NOMO-1 treated with dmso at 0.1 percent for 144 hours (cell line): Measurements from ENCODE around the gene JMJD8.
A peak's percentile ranks its signal among the peaks of the same experiment; 100 is the strongest.

ENCODE experiments used
- DNase-seq: peaks from one replicate; lab custom pipeline; 2025; ENCODE audit not compliant: unreplicated experiment; lab: John Stamatoyannopoulos, UW

JMJD8 gene, protein sequence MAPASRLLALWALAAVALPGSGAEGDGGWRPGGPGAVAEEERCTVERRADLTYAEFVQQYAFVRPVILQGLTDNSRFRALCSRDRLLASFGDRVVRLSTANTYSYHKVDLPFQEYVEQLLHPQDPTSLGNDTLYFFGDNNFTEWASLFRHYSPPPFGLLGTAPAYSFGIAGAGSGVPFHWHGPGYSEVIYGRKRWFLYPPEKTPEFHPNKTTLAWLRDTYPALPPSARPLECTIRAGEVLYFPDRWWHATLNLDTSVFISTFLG

DNA sequence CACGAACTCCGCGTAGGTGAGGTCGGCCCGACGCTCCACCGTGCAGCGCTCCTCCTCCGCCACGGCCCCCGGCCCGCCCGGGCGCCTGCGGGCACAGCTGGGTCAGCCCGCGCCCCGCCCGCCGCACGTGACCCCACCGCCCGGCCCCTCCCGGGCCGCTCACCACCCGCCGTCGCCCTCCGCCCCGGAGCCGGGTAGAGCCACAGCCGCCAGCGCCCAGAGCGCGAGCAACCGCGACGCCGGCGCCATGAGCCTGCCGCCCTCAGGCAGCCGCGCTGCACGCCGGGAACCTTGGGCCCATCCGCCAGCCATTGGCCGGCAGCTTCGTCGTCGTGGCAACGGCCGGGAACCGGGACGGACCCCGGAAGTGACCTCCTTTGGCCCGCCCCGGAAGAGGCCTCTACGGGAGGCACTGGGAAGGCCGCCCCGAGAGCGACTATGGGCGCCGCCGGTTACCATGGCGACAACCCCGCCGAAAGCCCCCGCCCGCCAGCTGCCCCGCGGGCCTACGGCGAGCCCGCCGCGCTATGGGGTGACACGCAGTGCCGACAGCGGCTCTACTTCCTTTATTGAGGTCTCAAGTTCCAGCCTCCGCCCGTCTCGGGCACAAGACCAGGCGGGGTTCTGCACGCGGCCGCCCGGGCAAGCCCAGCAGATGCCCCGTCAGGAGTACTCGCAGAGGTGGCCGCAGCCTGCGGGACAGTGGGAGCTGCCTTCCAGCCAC lies at the start of gene JMJD8:
JMJD8 (minus strand) TSS at position 264 of the 724 bp plus-strand sequence; CDS start at position 249, 15 bp downstream.
- DNase-seq = peak; percentile 91

DNA sequence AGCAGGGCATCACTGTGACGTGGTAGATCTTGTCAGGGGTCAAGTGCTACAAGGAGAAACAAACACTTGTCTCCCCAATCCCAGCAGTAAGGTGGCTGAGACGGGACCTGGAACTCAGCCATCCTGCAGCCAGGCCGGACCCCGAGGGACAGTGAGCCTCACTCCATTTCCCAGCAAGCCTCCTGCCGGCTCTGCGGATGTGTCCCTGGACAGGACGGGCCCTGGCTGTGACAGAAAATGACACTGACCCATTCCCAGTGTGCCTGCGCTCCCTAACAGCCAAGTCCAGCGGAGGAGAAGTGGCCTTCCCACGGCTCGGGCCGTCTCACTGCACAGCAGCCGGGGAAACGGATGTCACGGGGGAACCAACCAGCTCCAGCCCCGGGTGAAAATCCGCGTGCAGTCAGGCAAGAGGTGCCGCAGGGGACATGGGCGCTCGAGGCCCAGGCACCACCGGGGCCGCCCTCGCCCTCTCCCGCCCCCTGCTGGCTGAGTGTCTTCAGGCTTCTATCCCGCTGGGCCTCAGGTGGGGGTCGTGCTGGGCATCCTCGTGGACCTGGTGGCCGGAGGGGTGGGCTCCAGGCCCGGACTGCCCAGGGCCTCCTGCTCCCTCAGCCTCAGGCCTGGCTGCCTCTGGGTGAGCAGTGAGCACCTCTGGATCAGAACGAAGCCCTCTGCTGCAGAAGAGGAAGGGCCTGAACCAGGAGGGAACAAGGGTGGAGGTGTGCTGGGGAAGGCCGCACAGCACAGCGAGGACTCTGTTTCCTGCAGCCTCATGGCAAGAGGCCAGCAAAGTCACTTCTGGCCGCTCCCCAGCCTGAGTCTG lies 49.5 kb upstream of the JMJD8 start:
- DNase-seq = no peak

DNA sequence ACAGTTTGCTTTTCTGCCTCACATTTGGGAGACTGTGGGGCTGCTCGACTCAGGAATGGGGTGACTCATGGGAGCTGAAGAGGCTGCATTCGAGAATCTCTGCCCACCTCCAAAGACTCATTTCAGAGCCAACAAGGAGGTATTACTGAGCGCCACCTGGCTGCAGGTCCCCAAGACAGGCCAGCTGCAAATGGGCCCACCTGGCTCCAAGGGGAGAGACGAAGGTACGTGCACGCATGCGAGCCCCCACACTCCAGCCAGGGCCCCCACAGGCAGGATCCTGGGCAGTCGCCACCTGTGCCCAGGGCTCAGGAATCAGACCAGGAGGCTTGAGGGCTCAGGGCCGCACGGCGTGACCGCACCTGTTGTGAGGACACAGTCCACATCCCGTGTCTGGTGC lies 48.8 kb upstream of the JMJD8 start:
- no peak for DNase-seq

DNA sequence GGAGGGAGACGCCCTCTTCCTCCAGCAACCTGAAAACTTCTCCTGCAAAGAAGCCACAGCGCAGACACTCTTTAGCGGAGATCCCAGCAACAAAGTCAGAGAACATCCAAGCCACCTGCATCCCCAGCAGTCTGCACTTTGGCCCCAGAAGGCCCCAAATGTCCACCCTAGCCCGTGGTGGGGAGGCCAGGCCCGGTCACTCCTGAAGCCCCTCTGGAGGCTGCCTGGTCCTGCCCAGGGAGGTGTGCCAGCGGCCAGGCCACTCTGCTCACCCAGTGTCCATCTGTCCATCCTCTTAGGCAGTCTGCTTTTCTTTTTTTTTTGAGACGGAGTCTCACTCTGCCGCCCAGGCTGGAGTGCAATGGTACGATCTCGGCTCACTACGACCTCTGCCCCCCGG lies 48.2 kb upstream of the JMJD8 start:
- DNase-seq = no peak

DNA sequence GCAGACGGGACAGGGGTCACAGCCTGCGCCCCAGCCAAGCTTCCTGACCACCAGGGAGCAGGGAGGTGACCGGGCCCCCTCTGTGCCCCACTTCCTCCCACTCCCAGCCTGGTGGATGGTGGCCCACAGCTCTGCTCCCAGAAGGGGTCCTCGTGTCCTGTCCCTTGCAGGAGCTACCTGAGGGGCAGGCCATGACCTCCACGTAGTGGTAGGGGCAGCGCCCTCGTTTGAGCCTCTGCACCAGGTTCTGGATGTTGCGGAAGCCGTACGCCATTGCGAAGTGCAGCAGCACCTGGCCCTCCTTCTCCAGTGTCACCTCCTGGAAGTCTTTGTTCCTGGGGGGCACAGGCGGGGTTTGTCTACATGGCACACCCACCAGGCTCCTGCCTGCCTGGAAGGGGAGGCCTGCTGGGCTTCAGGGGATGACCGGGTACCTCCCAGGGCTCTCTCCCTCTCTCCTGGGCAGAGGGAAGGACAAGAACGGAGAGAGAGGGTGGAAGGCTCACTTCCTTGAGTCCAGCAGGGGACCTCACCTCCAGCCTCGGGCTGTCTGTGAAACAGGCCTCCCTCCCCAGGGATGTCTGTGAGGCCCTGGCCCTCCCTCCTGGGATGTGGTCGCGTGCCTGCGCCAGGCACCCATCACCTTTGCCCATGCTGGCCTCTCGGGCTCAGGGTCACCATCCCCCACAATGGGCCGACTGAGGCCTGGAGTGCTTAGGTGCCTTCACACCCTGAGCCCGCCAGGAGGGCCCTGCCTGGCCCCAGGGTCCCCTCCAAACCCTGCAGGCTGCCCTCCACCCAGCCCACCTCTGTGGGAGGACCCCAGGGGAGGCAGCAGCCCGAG lies 46.8 kb upstream of the JMJD8 start:
- DNase-seq = no peak

DNA sequence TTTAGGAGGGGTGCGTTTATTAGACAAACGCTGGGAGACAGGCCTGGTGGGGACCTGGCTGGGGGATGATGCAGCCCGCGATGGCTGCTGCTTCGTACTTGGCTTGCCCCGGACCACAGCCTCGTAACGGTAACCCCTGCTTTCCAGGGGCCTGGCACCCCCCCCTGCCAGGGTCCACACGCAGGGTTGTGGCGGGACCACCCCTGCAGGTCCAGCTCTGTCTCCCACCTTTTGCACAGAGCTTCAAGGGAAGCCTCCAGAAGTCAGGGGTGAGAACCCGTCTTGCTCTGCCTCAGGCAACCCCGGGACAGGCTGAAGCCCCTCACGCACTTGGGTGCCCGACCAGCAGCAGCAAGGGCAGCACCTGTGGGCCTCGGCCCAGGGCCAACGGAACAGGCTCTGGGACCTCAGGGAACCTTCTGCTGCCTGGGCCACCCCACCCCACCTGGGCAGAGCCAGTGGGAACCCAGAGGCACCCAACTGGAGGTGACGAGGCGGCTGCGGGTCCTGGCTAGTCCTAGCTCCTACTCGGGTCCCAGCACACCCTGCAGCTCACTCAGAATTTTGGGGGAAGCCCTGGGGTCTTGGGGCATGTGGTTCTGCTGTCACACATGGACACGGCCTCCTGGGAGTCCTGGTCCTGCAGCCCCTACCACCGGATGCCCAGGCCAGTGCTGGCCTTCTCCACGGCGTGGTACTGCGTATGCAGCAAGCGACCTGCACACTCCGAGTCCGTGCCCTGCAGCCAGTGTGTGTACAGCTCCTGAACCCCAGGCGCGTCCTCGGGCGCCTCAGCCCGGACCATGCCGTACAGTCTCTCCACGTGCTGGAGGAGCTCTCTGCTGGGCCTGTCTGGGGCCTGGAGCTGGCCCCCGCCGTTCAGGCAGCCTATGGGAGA lies 45.9 kb upstream of the JMJD8 start:
- DNase-seq = no peak

DNA sequence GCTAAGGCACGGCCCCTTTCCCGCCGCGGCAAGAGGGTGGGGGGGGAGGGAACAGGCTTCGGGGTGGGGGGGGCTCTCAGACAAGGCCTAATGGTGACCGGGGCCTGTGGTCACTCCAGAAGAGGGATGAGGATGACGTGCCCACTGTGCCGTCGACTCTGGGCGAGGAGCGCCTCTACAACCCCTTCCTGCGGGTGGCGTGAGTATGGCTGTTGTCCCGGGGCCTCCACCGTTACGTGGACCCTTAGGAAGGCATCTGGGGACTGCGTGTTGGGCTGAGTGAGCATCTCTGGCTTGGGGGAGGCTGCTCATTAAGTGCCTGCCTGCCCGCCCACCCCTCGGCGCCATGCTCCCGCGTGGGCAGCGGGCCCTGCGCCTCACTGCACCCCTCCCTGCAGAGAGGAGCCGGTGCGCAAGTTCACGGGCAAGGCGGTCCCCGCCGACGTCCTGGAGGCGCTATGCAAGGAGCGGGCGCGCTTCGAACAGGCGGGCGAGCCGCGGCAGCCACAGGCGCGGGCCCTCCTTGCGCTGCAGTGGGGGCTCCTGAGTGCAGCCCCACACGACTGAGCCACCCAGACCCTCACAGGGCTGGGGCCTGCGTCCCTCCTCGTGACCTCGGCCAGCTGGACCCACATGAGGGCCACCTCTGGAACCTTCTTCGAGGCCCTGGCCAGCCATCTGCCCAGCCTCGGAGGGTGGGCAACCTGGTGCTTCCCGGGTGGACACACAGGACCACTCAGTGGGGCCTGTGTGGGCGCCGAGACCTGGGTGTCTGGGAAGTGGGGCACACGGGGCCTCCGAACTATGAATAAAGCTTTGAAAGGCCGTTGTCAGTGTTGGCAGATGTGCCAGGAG lies 45.0 kb upstream of the JMJD8 start:
- no peak for DNase-seq

DNA sequence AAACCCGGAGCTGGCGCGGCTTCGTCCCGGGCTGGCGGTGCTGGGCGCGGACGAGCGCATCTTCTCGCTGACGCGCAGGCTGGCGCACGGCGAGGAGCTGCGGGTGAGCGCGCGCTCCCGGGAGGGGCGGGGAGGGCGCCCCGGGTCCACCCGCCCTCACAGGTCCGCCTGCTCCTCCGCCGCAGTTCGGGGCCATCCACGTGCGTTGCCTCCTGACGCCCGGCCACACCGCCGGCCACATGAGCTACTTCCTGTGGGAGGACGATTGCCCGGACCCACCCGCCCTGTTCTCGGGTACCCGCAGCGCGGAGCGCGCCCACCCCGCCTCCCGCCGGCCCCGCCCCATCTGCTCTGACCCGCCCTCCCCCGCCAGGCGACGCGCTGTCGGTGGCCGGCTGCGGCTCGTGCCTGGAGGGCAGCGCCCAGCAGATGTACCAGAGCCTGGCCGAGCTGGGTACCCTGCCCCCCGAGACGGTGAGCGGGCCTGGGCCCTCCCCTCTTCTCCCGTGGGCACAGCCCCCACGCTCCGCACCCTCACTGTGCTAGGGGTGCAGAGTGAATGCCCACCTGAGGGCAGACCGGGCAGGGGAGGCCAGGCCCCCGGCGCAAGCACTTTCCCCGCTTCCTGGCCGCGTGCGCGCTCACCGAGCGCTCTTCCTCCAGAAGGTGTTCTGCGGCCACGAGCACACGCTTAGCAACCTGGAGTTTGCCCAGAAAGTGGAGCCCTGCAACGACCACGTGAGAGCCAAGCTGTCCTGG lies 44.2 kb upstream of the JMJD8 start:
- DNase-seq = peak; percentile 50

DNA sequence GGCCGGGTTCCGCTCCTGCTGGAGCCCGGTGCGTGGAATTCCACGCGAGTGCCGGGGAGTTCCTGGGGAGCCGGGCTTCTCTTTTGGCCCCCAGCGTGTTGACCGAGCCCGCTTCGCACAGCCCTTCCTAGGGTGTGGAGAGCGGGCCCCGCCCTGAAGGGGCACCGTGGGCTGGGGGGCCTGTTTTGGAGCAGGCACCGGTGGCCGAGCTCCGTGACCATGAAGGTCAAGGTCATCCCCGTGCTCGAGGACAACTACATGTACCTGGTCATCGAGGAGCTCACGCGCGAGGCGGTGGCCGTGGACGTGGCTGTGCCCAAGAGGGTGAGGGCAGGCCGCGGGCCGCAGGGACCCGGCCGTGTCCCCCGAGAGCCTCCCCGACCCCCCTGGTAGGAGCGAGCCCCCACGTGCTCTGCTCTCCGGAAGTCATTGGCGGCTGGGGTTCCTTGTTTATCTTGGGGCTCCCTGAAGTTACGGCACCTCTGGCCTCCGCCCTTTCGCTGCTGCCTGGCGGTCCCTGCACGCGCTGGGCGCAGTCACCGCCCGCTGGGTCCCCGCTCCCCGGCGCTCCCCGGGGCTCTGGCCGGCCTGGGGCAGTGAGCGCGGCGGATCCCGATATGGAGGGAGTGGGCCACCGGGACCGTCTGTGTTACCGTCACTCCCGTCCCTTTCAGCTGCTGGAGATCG lies 43.3 kb upstream of the JMJD8 start:
- no peak for DNase-seq

DNA sequence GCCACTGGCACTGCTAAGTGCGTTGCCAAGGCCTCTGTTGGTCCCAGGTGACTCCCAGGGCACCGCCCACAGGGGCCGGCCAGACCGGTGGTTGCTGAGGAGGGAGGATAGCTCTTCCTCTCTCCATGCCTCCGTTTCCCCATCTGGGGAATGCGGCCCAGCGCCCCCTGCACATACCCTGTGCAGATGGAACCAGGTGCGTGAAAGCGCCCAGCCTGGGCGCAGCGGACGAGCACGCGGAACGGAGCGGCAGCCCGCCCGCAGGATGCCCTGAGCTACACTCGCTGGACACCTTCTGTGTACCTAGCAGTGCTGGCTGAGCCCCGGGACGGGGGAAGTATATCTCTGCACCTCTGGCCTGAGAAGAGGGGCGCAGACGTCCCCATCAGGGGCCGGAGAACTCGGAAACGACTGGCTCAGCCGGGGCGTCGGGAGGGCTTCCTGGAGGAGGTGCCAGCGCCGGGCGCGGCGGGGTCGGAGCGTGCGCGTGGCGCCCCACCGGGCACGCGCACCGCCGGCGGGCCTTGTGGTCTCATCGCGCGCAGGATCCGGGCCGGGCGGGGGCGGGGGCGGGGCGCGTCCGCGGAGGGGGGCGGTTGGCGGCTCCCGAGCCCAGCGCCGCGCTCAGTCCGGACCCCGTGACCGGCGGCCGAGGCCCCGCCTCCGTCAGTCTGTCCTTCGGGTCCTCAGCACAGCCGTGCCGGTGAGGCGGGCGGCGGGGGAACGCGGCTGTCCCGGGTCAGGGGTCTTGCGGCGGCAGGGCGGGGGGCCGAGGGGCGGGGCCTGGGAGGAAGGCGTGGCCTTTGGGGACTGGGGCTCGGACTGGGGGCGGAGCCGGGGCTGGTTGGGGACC lies 42.5 kb upstream of the JMJD8 start, which contains the start of the genes CCDC78 and HAGHL:
CCDC78 (minus strand) TSS at position 6 of the 853 bp plus-strand sequence. CDS start 76 bp downstream, outside the sequence.
HAGHL (plus strand) TSS at position 669 of the 853 bp plus-strand sequence. CDS start 404 bp downstream, outside the sequence.
- peak; percentile 36 for DNase-seq

DNA sequence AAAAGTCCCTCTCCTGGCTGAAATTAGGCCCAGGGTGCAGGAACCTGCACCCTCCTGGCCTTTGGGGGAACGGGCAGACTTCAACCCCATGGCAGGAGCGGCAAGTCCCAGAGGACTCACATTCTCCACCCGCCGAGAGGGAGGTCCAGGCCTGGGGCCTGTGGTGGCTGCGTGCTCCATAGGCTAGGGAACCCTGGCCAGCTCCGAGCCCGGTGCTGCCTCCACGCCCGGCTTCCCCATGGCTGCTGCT lies 42.0 kb upstream of the JMJD8 start:
- DNase-seq = no peak

DNA sequence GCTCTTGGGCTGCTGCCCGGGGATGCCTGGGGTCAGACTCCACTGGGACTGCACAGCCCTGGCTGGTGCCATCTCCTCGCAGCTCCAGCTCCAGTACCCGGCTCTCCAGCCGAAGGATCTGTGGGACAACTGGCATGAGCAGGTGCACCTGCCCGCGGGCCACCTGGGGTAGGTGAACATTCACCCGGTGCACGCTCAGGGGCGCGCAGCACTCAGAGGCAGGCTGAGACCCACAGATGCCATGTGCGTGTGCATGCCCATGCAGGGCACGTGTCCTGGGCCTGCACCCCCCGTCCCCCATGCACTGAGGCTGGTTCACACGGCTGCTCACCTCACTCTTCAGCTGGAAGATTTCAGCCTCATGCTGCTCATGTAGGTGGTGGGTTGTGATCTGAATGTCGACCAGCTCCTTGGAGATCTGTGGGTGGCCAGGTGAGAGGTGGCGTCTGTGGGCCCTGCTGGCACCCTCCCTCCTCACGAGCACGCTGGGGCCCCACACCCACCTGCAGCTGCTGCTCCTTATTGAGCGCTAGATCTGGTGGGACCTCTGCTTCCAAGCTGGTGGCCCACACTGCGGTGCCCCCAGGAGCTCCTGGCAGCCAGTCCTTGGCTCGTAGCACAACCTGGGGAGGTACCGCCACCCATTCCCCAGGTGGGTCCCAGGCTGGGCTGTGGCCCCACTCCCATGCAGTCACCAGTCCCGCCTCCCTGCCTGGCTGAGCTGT lies 41.5 kb upstream of the JMJD8 start:
- no peak for DNase-seq

DNA sequence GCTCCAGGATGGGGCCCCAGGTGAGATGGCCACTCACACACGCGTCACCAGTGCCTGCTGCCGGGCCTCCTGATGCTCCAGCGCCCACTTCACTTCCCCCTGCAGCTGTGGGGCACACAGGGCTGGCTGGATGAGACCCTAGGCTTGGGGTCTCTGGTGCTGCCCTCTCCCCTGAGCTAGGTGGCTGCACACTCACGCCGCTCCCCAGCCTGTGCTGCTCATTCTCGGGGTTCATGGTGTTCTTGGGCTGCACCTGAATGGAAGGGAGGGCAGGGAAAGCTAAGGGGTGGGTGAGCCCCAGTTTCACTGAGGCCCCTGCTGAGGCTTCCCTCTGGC lies 40.9 kb upstream of the JMJD8 start:
- no peak for DNase-seq

DNA sequence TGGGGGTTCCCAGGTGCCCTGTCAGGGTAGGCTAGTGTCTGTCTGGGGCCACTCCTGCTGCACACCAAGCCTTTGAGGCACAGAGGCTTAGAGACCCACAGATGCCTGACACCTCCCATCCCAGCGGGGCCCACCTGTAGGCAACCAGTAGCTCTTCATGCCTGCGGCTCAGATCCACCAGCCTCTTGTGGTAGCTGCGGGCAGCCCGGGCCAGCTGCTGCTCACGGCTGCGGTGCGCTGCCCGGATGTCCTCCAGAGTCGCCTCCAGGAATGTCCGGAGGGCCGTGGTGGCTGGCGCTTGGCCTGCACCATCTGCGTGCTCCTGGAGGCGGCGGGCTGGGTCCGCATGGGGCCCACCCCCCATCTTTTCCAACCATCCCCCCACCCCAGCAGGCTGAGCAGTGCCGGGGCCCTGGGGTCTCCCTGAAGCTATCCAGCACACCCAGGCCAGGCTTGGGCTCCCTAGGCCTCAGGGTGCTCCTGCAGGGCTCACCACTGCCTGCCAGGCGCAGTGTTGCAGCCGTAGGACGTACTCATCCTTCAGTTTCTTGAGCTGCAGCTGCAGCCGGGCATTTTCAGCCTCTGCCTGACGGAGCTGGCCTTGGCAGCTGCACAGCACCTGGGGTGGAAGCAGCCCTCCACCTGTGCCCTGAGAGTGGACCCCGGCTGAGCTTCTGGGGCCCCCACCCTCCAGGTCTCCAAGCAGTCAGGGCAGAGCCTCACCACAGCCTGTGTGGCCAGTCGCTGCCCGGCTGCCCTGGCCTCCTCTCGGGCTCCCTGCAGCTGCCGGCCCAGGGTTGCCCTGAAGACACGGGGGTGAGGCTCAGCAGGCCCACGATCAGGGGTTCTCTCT lies 40.3 kb upstream of the JMJD8 start:
- no peak for DNase-seq

DNA sequence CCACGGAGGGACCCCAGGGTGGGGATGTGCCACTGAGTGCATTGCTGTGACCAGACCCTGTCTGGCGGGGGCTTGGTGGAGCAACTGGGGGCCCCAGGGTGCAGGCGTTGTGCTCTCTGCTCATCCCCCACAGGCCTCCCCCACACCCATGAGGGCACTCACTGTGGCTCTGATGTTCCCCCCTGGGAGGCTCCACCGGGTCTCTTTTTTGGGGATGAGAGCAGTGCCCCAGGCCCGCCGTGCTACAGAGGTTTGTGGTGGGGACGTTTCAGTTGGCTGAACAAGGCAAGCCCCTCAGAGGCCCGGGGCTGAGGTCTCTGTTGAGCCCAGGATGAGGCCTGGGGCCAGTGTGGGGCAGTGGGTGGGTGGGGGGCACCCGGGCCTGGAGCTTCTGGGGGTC lies 39.6 kb upstream of the JMJD8 start:
- no peak for DNase-seq
